ENCODE results near the gene NTN1.

NTN1 gene

GRCh38 chr17:9187828-9188227 is 166.5 kb downstream of the NTN1 start:
- no peak for DNase-seq (ENCODE audit: low read depth)
- no peak for TF ChIP-seq CTCF (IDR thresholded peaks at IDR 0.05; ENCODE audit: low read length, missing control alignments)
- H3K4me3 ChIP-seq (replicated peaks; ENCODE audit: low read depth, low read length) = no peak overlapping the region

- no peak overlapping the region for H3K4me3 ChIP-seq (replicated peaks; ENCODE audit: low read depth, low read length)
- no peak for DNase-seq (ENCODE audit: low read depth)
- no peak for TF ChIP-seq CTCF (IDR thresholded peaks at IDR 0.05; ENCODE audit: low read length, missing control alignments)
These were observed 167.1 kb downstream of the NTN1 start for GRCh38 chr17:9188367-9188766.

- no peak for TF ChIP-seq CTCF (IDR thresholded peaks at IDR 0.05; ENCODE audit: low read length, missing control alignments)
- no peak for DNase-seq (ENCODE audit: low read depth)
- no peak overlapping the region for H3K4me3 ChIP-seq (replicated peaks; ENCODE audit: low read depth, low read length)
These were observed 168.6 kb downstream of the NTN1 start for GRCh38 chr17:9189870-9190269.

GRCh38 chr17:9192010-9192409 is 170.7 kb downstream of the NTN1 start:
- DNase-seq (ENCODE audit: low read depth) = no peak
- no peak overlapping the region for H3K4me3 ChIP-seq (replicated peaks; ENCODE audit: low read depth, low read length)
- no peak for TF ChIP-seq CTCF (IDR thresholded peaks at IDR 0.05; ENCODE audit: low read length, missing control alignments)

GRCh38 chr17:9195411-9195810 is 174.1 kb downstream of the NTN1 start:
- no peak overlapping the region for H3K4me3 ChIP-seq (replicated peaks; ENCODE audit: low read depth, low read length)
- DNase-seq (ENCODE audit: low read depth) = no peak
- TF ChIP-seq CTCF (IDR thresholded peaks at IDR 0.05; ENCODE audit: low read length, missing control alignments) = no peak

GRCh38 chr17:9195961-9196670 is 174.8 kb downstream of the NTN1 start:
- no peak for TF ChIP-seq CTCF (IDR thresholded peaks at IDR 0.05; ENCODE audit: low read length, missing control alignments)
- DNase-seq (ENCODE audit: low read depth) = no peak
- H3K4me3 ChIP-seq (replicated peaks; ENCODE audit: low read depth, low read length) = no peak overlapping the region

Data from fibroblast of pulmonary artery (primary cell).